Retinal pigment epithelial cell (primary cell): ENCODE results near the gene AIP.
"Not testable (repeated sequence)": the region's sequence is repeated elsewhere in the genome, so short reads cannot be mapped to it uniquely, and the experiment has no call there.

Experiments
- DNase-seq: peaks from one replicate; pipeline ENCODE4 v3.0.0-alpha.2; 2010; ENCODE audit warnings: low read depth
- H3K4me3 ChIP-seq: 2 replicates; pipeline ENCODE4 v1.5.1; 2011; ENCODE audit warnings: mild to moderate bottlenecking, low read length, control low read depth, moderate library complexity
- CTCF ChIP-seq: conservative IDR thresholded peaks from 2 replicates; pipeline ENCODE4 v1.5.1; 2011; ENCODE audit warnings: low read depth, low read length, control low read depth, inconsistent platforms

AIP gene

DNA sequence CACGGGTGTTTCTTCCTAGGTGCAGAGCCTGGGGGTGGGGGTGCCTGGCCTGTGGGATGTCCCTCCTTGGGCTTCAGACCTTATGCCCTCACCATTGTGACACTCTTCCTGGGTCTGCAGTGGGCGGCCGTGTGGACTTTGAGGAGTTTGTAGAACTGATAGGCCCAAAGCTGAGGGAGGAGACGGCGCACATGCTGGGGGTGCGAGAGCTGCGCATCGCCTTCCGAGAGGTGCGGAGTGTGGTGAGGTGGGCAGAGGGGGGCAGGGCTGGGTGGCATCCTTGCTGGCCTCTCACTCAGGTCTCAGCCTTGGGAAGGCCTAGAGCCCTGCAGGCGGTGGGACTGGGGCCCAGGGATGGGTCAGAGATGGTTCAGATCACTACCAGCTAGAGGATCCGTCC is 25.4 kb upstream of the AIP start:
- no peak for TF ChIP-seq CTCF
- H3K4me3 ChIP-seq: no peak overlapping the region
- DNase-seq: no peak

- H3K4me3 ChIP-seq: no peak overlapping the region
- no peak for TF ChIP-seq CTCF
- DNase-seq: no peak
Measured at GRCh38 chr11:67458266-67458665, 24.6 kb upstream of the AIP start.

DNA sequence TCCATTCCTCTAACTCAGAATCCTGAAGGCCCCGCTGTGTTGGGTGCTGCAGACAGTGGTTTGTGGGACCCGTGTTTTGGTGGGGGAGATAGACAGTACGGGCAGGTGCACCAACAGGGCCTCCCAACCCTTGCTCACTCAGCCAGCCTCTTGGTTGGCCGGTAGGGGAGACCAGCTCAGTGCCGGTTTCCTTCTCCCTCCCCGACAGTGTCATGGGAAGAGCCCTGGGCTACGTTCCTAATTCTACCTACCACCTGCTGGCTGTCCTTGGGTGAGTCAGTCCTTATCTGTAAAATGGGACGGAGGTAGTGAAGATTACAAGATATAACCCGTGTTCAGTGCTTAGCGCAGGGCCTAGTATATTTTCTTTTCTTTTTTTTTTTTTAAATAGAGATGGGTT is 19.6 kb upstream of the AIP start:
- TF ChIP-seq CTCF: no peak
- no peak for DNase-seq
- no peak overlapping the region for H3K4me3 ChIP-seq

GRCh38 chr11:67463680-67464410 is 19.0 kb upstream of the AIP start:
- DNase-seq: no peak
- no peak for TF ChIP-seq CTCF
- H3K4me3 ChIP-seq: no peak overlapping the region

DNA sequence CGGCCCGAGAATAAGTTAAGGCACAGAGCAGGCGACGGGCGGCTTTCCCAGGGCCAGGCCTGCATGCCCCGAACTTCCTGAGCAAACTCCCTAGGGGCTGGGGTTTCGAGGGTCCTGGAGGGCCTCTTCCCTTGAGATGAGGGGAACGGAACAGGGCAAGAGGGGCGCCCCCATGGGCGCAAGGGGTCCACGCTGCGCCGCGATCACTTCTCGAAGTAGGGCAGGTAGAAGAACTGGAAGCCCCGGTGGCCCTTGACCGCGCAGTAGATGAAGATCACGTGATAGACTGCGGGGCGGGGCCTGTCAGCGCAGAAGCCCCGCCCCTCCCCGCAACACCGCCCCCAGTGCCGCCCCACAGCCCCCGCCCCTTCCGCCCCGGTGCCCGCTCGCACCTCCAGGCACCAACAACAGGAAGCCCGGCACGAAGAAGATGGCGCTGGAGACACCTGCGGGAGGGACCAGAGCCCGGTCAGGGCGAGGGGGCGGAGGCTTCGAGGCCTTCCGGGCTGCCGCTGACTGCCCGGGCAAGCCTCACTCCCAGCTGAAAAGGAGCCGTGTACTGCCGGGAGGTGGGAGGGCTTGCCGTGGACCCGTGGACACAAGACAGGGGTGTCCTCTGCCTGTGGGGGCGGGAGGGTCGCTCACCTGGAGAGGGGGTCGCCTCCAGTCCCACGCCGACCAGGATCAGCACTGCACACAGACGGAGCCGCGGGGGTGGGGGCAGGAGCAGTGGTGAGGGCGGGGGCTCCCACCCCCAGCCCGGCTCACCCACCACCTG is 18.2 kb upstream of the AIP start:
- DNase-seq: peak; percentile 43
- TF ChIP-seq CTCF: no peak
- H3K4me3 ChIP-seq: peak overlapping the region; percentile 68

DNA sequence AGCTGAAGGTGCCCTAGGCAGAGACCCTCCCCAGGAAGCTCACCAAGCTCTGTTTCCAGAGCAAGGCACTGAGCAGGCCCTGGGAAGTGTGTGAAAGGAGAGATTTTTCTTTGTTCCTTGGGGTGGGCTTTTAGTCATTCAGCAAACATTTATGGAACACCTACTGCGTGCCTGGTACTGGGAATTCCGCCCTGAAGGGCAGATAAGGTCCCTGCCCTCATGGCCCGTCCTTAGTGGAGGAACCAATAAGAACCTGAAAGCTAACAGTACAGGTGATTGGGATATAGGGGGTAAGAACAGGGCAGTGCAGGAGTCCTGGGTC is 17.7 kb upstream of the AIP start:
- peak overlapping the region; percentile 68 for H3K4me3 ChIP-seq
- no peak for TF ChIP-seq CTCF
- DNase-seq: no peak

DNA sequence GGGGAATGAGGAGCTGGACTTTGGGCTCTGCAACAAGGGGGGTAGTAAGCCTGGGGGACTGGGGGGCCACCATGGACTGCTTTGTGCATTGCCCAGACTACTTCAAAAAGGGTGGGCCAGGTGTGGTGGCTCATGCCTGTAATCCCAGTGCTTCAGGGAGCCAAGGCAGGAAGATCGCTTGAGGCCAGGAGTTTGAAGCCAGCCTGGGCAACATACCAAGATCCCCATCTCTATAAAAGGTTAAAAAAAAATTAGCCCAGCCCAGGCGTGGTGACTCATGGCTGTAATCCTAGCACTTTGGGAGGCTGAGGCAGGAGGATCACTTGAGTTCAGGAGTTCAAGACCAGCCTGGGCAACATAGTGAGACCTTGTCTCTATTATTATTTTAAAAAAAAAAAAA is 17.3 kb upstream of the AIP start:
- peak overlapping the region; percentile 68 for H3K4me3 ChIP-seq
- DNase-seq: not testable (repeated sequence)
